ENCODE results near the gene PIP4K2A.

- TF ChIP-seq ZNF274 (IDR thresholded peaks at IDR 0.05; ENCODE audit: low read depth, low read length) (no peak), YY1 (IDR thresholded peaks at IDR 0.05; ENCODE audit: insufficient read depth, insufficient read length) (no peak), SUZ12 (IDR thresholded peaks at IDR 0.05; ENCODE audit: extremely low read depth, insufficient read depth, insufficient read length) (no peak)
Measured at GRCh38 chr10:22685926-22686325, 28.5 kb downstream of the PIP4K2A start.
